GM19395 (cell line): ENCODE results near the gene SLC35E2B.

ENCODE experiments used
- ATAC-seq: cut with Tn5 transposase; IDR thresholded peaks from one replicate; pipeline ENCODE4 v1.9.1; 2021; ENCODE audit warnings: mild to moderate bottlenecking, moderate library complexity; ENCODE audit not compliant: unreplicated experiment

SLC35E2B gene

DNA sequence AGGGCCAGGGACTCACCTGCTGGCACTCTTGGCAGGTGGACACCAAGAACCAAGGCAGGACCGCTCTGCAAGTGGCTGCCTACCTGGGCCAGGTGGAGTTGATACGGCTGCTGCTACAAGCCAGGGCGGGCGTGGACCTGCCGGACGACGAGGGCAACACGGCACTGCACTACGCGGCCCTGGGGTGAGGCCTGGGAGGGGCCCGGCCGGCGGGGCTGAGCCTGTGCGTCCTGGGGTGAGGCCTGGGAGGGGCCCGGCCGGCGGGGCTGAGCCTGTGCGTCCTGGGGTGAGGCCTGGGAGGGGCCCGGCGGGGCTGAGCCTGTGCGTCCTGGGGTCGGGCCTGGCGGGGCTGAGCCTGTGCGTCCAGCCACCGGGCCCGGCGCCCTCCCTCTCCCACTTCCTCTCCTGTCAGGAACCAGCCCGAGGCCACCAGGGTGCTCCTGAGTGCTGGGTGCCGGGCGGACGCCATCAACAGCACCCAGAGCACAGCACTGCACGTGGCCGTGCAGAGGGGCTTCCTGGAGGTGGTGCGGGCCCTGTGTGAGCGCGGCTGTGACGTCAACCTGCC, 65.2 kb downstream of the SLC35E2B start:
- no peak for ATAC-seq

DNA sequence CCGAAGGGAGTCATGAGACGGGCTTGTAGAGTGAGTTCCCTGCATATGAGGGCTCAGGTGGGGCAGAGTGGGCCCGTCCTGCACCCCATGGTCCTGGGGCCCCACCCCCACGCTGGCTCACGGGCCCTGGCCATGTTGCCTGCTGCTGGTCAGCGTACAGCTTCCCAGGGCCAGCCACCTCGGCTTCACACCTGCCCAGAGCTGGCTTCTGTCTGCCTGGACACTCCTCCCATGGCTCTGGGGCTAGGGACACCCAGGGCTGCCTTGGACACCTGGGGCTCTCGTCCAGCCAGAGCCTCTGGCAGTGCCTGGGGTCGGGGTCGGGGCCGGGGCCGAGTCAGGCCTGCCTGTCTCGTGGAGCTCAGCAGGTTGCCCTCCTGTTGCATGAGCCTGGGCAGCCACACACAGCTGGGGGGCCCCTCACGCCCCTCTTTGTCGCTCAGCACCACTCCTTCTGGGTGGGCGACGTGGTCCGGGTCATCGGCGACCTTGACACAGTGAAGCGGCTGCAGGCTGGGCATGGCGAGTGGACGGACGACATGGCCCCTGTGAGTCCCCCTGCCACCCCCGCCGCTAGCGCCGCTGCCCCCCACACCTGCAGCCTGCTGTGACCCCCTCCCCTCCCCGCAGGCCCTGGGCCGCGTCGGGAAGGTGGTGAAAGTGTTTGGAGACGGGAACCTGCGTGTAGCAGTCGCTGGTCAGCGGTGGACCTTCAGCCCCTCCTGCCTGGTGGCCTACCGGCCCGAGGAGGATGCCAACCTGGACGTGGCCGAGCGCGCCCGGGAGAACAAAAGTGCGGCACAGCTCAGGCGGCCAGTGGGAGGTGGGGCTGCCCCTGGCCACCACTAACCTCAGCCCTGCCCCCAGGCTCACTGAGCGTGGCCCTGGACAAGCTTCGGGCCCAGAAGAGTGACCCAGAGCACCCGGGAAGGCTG, 66.1 kb downstream of the SLC35E2B start:
- no peak for ATAC-seq

DNA sequence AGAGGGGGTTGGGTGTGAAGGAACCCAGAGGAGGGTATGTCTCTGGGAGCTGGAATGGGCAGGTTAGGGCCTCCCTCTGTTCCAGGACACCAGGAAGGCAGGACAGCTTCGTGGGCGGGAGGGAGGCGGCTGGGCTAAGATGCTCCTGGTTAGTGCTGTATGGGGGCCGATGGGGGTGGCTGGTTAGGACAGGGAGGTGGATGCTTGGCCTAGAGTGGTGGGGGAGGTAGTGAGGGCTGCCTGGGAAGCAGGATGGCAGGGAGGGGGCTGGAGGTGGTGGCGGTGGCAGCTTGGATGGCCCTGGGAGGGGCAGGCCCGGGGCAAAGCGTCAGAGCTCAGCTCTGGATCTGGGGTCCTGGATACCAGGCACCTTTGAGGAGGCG, 66.8 kb downstream of the SLC35E2B start:
- ATAC-seq: no peak

DNA sequence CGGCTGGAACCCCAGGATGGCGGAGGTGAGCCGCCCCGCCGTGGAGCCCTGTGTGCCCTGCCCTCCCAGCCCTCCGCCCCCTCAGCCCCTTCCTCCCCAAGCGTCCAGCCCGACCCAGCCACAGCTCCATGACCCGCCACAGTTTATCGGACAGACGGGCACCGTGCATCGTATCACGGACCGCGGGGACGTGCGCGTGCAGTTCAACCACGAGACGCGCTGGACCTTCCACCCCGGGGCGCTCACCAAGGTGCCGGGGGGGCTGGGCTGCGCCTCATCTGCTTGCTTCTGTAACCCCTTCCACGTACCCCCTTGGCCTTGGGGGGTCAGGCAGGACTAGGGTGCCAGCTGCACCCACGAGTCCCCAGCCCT, 67.2 kb downstream of the SLC35E2B start:
- no peak for ATAC-seq

DNA sequence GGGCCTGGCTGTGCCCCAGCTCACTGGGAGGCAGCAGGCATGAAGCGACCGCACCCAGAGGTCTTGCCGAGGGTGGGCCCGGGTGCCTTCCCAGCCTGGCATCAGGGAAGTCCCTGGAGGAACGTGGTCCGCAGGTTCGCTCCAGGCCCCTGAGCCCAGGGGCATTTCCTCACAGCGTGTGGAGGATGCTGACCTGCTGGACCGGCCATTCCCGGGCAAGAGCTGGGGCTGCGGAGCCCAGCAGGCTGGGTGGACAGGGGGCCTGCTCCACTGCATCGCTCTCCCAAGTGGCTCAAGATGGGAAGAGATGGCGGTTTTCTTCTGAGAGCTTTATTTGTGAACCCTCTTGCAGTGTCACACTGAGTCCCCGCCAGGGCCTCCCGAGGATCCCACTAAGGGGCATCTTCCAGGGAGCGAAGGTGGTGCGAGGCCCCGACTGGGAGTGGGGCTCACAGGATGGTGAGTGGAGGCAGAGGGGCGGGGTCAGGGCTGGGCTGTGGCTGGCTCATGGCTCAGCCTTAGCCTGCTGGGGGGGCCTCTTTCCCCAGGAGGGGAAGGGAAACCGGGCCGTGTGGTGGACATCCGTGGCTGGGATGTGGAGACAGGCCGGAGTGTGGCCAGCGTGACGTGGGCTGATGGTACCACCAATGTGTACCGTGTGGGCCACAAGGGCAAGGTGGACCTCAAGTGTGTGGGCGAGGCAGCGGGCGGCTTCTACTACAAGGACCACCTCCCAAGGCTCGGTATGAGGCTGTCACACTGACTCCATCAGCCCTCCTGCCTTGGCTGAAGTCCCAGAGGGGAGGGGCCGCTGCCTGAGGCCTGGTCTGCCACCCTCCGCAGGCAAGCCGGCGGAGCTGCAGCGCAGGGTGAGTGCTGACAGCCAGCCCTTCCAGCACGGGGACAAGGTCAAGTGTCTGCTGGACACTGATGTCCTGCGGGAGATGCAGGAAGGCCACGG, 67.9 kb downstream of the SLC35E2B start:
- no peak for ATAC-seq

DNA sequence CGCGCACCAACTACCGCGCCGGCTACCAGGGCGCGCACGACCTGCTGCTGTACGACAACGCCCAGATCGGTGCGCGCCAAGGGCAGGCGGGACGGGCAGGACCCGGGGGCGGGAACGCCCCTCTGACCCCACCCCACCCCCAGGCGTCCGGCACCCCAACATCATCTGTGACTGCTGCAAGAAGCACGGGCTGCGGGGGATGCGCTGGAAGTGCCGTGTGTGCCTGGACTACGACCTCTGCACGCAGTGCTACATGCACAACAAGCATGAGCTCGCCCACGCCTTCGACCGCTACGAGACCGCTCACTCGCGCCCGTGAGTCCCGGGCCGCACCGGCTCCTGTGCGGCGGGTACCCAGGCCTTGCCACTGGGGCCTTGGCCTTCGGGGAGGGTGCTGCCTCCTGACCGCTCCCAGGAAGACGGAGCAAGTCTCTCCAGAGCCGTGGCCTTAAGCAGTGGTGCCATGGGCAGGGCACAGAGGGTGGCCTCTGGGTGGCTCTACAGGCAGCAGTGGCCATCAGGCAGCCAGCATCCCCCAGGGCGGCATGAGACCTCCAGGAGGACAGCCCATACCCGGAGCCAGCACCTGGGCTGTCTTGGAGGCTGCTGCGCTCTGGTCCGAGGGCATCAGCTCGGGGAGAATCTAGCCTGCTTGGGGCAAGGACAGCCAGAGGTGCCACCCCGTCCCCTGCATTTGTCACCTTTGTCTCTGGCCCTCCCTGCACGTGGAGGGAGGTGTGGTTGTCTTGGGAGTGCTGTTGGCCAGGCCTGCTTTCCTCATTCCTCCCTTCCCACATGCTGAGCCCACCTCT, 68.8 kb downstream of the SLC35E2B start:
- no peak for ATAC-seq

DNA sequence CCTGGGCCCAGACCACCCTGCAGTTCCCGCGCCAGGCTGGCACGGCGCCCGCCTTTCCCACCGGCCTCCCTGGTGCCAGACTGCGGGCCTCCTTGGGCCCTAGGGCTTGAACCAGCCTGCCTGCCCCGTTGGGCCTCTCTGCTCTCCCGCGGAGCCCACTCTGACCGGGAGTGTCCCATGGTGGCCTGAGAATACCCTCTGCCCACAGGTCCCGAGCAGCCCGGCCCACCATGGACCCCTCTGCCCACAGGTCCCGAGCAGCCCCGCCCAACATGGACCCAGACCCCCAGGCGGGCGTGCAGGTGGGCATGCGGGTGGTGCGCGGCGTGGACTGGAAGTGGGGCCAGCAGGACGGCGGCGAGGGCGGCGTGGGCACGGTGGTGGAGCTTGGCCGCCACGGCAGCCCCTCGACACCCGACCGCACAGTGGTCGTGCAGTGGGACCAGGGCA, 69.4 kb downstream of the SLC35E2B start:
- no peak for ATAC-seq

DNA sequence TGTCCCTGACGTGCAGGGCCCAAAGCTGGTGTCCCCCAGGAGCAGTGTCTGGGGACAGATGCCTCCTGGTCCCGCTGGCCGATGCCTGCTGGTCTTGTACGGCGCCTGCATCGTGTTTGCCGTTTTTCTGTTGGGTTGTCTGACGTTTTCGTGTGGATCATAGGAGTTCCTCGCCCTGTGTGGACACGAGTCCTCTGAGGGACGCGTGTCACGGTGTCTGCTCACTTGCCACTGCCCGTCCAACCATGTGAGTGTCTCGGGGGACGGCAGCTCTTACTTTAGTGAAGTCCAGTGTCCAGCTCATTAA, 69.9 kb downstream of the SLC35E2B start:
- no peak for ATAC-seq

DNA sequence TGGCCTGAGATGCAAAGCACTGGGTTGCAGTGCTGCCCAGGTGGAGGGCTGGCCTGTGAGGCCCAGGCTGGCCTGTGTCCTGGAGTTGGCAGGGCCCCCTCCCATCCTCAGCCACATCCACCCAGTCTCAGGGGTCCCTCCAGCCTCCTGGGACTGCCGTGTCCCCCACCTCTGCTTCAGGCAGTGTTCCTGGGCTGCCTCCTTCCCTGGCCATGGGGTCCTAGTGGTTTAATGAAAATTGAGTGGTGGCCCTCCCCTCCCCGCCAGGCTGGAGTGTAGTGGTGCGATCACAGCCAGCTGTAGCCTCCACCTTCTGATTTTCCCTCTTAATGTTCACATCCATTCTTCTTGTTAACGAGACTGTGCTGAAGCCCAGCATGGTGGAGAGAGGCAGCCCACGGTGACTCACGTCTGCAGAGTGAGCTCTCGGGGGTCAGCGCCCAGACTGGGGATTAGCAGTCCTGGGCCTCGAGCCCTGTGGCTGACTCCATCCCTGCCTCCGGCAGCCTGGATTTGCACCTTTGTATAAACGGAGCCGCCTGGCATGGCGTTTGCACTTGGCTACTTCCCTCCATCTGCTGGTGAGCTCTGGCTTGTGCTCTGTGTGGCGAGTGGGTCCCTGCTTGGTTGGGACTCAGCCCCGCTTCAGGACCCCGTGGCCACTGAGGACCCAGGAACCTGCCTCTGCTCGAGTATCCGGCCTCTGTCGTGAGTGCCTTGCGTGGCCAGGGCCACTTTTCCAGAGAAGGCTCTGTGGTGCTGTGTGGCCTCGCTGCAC, 70.4 kb downstream of the SLC35E2B start:
- ATAC-seq: no peak

DNA sequence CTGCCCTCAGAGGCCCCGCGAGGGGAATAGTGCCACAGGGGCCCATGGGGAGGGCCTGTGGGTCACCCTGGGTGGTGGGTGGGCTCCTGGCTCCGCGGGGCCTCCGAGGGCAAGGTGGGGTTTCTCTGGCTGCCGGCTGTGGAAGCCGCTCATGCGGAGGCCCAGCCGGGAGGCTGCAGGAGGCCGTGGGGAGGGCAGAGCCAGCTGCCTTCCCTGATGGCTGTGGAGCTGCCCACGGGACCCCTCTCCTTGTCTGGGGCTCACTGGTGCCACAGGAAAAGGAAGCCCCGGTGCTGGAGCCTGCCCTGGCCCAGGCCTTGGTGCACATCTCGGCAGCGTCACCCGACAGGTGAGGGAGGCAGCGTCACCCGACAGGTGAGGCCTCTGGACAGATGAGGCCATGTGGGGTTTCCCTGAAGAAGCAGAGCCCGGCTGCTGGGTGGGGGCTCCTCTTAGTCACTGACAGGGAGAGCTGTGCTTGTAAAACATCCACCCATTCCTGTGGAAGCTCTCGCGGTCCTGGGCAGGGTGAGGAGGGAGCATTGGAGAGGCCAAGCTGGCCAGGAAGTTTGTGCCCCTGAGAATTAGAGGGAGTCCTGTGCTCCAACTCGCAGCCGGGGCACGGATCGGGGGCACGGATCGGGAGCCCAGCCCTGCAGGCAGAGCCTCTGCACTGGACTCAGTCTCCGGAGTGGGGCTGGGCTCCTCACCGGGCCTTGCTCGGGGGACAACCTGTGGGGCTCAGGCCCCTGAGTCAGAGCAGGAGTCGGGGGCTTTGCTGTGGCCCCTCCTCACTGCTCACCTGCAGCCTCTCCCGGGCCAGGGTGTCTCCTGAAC, 71.2 kb downstream of the SLC35E2B start:
- no peak for ATAC-seq

DNA sequence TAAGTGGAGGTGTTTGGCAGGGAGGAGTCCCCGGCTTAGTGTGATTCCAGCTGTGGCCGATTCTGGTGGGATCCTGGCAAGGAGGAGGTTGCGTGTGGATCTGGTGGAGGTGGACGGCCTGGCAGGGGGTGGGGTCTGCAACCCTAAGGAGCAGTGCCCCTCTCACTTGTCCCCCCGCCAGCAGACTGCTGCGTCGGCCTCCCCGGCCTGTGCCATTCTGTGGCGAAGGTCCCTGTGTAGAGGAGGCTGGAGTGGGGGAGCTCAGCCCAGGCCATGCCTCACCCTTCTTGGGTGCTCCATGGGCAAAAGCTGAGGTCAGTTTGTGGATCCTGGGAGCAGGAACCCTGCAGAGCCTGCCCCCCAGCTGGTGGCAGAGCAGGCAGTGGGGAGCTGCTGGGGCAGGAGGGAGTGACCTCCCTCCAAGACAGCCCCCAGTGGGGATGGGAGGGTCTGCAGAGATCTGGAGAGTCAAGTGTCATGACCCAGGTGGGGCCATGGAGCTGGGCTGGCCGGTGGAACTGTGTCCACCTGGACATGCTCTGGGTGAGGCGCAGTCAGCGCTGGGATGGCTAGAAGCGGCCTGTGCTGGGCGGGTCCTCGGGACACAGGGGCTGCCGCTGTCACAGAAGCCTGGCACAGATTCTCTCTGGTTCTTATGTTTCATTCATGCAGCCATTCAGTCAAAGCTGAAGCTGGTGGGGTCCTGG, 72.0 kb downstream of the SLC35E2B start:
- ATAC-seq: no peak

DNA sequence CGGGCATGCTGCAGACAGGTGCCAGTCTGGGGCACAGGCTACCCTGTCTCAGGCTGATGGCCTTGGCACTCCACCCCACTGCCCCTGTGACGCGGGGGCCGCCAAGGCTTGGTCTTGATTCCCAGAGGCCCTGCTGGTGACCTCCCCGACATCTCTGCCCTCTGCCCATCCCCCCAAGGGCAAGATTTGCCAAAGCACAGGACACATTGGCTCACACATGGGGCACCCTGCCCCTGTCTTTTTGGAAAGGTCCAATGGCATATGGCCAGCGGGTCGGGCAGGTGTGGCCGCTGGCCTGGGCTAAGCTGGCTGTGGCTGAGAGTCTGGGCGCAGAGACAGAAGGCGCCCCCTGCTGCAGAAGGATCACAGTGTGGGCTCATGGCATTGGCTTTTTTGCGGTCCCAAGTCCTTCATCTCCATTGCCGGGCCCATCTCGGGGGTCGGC, 72.7 kb downstream of the SLC35E2B start:
- ATAC-seq: no peak

DNA sequence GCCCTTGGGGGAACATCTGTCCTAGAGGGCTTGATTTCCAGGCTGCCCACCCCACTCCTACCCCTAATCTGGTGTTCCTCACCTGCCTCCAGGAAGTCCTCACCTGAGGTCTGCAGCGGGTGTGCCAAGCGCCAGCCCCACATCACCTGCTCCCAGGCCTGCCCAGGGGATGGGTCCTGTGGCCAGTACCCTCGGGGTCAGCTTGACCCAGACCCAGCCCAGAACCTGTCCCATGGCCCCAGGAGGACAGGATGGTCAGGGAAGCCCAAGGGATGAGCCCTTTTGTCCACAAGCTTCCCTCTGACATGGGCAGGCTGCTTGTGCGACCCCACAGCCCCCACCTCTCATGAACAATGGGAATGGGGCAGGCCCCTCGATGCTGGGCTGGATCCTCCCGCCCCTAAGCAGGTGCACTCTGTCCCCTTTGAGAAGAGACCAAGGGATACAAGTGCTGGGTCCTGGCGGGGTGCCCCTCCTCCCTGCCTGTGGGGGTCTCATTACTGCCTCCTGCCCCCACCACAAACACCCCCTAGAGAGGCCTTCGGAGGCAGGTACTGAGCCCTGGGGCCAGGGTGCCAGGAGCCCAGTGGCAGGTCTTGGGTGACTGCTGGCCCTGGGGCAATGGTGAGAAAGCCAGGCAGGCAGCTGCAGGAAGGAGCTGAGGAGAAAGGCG, 74.1 kb downstream of the SLC35E2B start:
- ATAC-seq: no peak

DNA sequence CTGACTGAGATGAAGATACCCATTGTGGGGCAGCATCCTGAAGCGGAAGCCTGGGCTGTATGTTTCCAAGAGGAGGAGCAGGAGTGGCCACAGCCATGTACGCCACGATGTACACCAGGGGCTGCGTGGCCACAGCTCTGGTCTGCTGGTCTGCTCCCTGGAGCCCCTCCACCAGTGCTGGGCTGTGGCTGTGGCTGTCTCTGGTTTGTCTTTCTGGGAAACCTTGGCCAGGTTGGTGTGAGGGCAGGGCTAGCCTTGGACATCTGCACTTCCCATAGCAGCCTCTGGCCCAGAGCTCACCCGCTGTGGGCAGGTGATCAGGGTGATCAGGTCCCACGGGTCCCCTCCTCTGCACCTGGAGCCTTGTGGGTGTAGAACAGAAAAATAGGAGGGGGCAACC, 74.7 kb downstream of the SLC35E2B start:
- no peak for ATAC-seq

DNA sequence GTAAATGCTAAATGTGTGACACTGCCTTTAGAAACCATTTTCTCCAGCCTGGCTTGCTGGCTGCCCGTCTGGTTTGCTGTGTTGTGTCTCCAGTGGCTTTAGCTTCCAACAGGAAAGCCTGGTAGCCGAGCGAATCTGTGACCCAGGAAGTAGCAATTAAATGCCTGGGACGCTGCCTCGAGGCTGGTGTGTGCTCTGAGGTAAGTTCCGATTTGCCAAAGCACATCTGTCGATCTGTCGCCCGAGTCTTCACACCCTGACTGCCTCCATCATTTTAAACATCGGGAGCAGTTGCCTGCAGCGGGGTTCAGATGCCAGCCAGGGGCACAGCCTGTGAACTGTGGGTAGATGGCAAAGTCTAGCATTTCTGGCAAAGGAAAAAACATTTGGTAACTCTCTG, 75.1 kb downstream of the SLC35E2B start:
- ATAC-seq: no peak

DNA sequence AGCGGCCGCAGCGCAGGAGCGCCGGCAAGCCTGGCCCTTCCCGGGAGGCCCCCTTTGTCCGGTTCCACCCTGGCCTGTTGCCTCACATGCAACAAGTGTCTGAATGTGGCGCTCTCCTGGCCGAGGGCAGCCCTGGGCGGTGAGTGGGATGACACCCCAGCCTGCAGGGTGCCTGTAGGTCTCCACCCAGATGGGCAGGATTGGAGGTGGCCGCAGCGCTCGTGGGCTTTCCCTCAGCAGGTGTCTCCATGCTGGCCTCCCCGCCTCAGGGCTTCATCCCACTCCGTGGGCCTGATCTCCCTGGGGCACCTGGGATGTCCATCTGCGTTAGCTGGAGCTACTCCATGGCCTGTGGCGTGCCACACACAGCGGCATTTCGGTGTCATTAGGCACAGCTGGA, 75.8 kb downstream of the SLC35E2B start:
- ATAC-seq: no peak

DNA sequence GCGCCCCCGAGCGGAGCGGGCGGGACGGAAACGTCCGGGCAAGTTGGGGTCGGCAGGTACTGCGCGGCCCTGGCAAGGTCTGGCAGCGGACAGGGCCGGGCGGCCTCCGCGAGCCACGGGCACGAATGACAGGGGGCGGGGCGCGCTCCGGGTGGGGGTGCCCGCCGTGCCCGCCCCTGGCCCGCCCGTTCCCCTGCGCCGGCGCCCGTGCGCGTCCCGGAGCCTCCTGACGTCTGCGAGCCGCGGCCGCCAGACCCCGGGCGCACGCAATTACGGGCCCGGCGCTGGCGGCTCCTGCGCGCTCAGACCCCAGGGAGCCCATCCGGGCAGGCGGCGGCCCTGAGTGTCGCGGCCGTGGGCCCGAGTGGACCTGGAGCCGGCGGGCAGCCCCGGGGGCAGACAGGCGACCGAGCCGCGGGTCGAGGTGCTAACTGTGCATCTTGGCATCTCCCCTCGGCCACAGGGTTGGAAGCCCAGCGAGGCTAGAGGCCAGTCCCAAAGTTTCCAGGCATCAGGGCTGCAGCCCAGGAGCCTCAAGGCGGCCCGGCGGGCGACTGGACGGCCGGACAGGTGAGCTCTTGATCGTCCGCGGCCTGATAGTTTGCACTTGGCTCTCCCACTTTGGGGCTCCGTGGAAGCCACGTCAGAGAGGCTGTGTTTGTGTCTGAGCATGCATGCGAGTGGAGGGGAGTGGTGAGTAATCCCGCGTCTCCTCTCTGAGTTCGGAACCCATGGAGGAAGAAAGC, 76.4 kb downstream of the SLC35E2B start:
- ATAC-seq: peak; percentile 17
